Measurements from ENCODE around the gene FER. TPM values are rescaled to one million over a fixed set of nuclear protein-coding genes. Genes with fewer than 3 reads are reported as not detected.
"Not testable (repeated sequence)": the region's sequence is repeated elsewhere in the genome, so short reads cannot be mapped to it uniquely, and the experiment has no call there.

FER gene
- total RNA-seq, 2 donors from 2014 or later, result 9.8 to 15.1 TPM

DNA sequence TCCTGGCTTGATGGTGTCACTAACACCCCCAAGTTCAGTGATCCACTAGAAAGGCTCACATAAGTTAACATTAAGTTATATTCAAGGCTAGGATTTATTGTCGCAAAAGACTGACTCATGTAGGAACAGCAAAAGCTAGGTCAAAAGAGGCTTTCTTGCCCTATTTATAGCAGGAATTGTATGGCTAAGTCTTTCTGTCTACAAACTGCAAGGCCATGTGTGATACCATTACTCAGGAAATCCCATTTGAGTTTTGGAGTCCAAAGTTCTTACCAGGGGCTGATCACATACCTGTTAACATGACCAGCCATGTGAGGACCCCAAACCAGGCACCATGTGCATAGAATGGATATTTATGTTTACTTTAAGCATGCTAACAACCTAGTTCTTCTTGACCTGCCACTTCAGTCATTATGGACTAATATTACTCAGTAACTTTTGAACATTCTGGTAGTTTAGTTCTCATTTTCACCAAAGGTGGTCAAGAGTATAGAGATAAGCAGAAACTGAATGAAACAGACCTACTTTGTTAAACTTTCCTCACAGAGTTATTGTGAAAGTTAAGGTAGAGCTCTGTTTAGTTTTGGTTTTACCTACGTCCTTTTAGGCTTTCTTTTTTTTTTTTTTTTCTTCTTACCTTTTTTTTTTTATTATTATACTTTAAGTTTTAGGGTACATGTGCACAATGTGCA is 281.1 kb downstream of the FER start:
- Mint-ChIP-seq H3K4me1 (peaks cover 2% of the 10 kb centered on the region), H3K4me3 (no peak overlapping the region), H3K27me3 (no peaks in the 10 kb centered on the region), H3K27ac (no peak overlapping the region), H3K36me3 (ENCODE audit: low read depth) (no peaks in the 10 kb centered on the region)
- ATAC-seq (no peak), DNase-seq (no peak)
- H3K9me3 ChIP-seq (ENCODE audit: control insufficient read depth, low read length, poor library complexity, severe bottlenecking), result peaks cover 4% of the 10 kb centered on the region

DNA sequence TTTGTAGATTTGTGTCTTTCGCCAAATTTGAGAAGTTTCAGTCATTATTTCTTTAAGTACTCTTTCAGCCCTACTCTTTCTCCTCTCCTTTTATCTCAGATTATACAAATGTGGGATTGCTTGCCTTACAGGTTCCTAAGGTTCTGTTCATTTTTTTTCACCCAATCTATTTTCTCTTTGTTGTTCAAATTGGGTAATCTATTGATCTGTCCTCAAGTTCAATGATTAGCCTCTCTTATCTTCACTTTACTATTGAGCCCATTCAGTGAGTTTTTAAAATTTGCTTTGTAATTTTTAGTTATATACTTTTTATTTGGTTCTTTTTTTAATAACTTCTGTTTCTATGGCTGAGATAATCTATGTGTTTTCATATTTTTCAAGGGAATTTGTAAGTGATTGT is 282.1 kb downstream of the FER start:
- ATAC-seq (no peak), DNase-seq (no peak)
- H3K27ac Mint-ChIP-seq, result no peak overlapping the region
- H3K36me3 Mint-ChIP-seq (ENCODE audit: low read depth), result no peaks in the 10 kb centered on the region
- H3K9me3 ChIP-seq (ENCODE audit: control insufficient read depth, low read length, poor library complexity, severe bottlenecking), result no peaks in the 10 kb centered on the region
- H3K4me1 Mint-ChIP-seq, result peaks cover 2% of the 10 kb centered on the region
- no peaks in the 10 kb centered on the region for H3K27me3 Mint-ChIP-seq
- H3K4me3 Mint-ChIP-seq, result no peak overlapping the region

DNA sequence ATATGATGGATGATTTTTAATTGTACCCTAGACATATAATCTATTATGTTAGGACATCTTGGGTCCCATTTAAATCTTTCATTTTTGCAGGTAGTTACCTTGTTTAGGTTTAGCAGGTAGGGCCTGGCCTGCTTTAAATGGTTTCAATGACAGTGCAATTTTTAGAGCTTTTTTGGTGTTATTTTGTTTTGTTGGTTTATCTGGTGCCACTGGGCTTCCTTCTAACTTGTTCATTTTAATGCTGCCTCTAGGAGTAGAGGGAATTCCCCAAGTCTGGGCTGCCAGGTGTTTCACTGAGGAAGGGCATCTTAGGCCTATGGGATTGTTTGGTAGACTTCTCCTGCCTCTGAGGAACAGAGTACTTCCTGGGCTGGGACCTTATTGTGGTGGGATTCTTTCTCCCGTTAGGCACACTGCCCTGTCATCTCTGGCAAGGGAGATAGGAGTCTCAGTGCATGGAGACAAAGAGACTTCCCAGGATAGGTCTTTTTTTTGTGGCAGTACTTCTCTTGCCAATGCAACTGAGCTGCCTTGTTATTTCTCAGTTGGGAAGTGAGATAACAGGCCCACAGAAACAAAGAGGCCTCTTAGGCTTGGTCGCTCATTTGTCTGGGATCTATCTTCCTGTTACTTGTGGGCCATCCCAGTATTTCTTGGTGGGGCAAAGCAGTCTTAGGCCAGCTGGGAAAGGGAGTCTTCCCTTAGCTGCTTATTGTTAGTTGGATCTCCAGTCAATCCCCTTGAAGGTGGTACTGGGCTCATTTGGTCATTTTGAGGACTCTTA is 282.9 kb downstream of the FER start:
- DNase-seq, result no peak
- peaks cover 2% of the 10 kb centered on the region for H3K4me1 Mint-ChIP-seq
- ATAC-seq, result no peak
- H3K4me3 Mint-ChIP-seq, result no peak overlapping the region
- no peaks in the 10 kb centered on the region for H3K36me3 Mint-ChIP-seq (ENCODE audit: low read depth)
- no peaks in the 10 kb centered on the region for H3K9me3 ChIP-seq (ENCODE audit: control insufficient read depth, low read length, poor library complexity, severe bottlenecking)
- no peak overlapping the region for H3K27ac Mint-ChIP-seq
- H3K27me3 Mint-ChIP-seq, result no peaks in the 10 kb centered on the region

DNA sequence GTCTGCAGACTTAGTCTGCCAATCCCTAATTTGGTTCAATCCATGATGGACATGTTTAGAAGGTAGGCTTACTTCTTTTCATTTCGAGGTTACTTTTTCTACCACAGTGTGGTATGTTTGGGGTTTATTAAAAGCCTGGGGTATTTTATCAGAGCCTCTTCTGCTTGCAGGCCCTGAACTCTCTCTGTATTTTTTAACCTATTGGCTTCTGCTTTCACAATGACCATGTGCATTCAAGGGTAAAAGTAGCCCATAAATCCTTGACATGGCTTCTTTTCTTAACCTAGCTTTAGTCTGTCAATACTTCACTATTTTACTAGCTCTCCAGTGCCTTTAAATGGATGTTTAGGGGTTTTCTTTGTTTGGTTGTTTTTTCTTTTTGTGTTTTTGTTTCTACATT is 286.6 kb downstream of the FER start:
- DNase-seq, result no peak
- peaks cover 2% of the 10 kb centered on the region for H3K4me1 Mint-ChIP-seq
- H3K36me3 Mint-ChIP-seq (ENCODE audit: low read depth), result no peaks in the 10 kb centered on the region
- no peak overlapping the region for H3K4me3 Mint-ChIP-seq
- no peaks in the 10 kb centered on the region for H3K9me3 ChIP-seq (ENCODE audit: control insufficient read depth, low read length, poor library complexity, severe bottlenecking)
- no peak overlapping the region for H3K27ac Mint-ChIP-seq
- no peak for ATAC-seq
- H3K27me3 Mint-ChIP-seq, result no peaks in the 10 kb centered on the region

DNA sequence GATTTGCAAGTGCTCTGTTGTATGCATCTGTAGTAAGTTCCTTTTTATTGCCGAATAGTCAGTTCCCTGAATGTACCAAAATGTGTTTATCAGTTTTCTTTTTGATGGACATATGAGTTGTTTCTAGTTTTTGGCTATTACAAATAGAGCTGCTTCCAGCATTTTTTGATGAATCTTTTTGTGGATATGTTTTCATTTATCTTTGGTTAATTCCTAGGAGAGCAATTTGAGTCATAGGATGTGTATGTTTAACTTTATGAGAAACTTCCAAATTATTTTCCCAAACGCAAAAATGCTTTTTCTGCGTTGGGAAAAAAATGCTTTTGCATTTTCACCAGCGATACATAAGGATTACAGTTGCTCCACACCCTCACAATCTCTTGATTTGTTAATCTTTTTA is 287.7 kb downstream of the FER start:
- Mint-ChIP-seq H3K36me3 (ENCODE audit: low read depth) (no peaks in the 10 kb centered on the region), H3K4me3 (no peak overlapping the region), H3K27ac (no peak overlapping the region), H3K27me3 (no peaks in the 10 kb centered on the region), H3K4me1 (peaks cover 2% of the 10 kb centered on the region)
- H3K9me3 ChIP-seq (ENCODE audit: control insufficient read depth, low read length, poor library complexity, severe bottlenecking), result no peaks in the 10 kb centered on the region
- ATAC-seq (no peak), DNase-seq (no peak)

DNA sequence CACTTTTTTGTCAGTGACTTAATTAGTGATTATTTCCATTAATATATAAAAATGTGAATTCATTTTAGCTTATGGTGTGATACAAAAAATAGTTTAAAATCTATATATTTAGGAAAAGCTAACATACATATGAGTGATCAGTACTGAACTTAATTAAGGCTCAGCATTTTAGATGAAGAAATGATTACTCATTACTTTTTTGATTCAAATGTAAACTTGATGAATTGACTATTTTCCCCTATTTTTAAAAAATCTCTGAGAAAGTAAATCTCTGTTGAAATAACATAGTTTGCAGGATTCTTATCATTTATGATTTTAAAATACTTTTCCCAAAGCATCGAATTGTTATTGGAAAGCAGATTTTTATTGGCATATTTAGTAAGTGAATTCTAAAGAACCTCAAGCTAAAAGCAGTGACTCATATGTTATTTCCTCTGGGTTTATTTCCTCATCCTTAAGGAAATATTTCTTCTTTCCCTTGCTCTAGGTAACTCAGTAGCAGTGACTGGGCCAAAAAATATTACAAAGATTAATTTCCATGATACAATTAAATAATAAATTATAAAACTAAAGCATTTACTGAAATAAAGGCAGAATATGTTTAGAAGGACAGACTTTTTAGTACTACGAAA is 290.6 kb downstream of the FER start:
- DNase-seq (no peak), ATAC-seq (no peak)
- no peak overlapping the region for H3K4me3 Mint-ChIP-seq
- no peak overlapping the region for H3K27ac Mint-ChIP-seq
- no peaks in the 10 kb centered on the region for H3K36me3 Mint-ChIP-seq (ENCODE audit: low read depth)
- H3K9me3 ChIP-seq (ENCODE audit: control insufficient read depth, low read length, poor library complexity, severe bottlenecking), result no peaks in the 10 kb centered on the region
- no peaks in the 10 kb centered on the region for H3K4me1 Mint-ChIP-seq
- H3K27me3 Mint-ChIP-seq, result no peaks in the 10 kb centered on the region

DNA sequence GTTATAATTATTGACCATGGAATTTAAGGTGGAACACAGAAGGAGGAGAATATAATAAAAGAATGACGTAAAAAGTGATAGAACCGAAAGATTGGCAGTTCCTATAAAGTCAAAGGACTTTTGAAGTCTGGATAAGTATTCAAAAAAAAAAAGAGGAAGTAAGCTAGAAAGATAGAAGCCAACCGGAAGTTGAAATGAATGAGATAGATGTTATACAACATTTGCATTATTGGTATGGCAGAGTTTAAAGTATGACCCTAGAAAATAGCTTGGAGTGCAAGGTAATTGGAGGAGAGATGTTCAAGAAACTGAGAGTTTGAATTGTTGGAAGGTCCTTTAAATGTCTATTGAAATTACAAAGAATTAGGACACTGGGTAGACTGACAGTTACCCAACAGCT is 293.6 kb downstream of the FER start:
- Mint-ChIP-seq H3K4me1 (no peaks in the 10 kb centered on the region), H3K36me3 (ENCODE audit: low read depth) (no peaks in the 10 kb centered on the region), H3K27me3 (no peaks in the 10 kb centered on the region), H3K4me3 (no peak overlapping the region), H3K27ac (no peak overlapping the region)
- no peaks in the 10 kb centered on the region for H3K9me3 ChIP-seq (ENCODE audit: control insufficient read depth, low read length, poor library complexity, severe bottlenecking)
- DNase-seq, result no peak
- no peak for ATAC-seq

DNA sequence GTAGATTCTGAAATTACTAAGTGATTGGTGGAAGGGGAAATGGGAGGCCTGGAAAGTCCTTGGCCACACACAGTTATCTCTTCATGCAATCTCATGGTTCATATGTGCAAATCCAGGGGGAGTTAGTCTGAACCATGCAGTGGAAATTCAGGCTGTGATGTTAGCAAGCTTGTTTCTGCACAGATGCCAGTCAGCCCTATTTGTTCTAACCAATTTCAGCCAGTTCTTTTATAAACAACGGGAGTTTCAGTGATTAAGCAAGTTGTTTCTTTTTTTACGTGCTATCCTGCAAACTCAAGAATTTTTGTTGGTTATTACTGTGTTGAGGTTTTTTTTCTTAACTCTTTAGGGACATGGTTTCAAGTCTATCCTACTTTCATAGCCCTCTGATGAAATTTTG is 298.0 kb downstream of the FER start:
- H3K27ac Mint-ChIP-seq, result no peak overlapping the region

DNA sequence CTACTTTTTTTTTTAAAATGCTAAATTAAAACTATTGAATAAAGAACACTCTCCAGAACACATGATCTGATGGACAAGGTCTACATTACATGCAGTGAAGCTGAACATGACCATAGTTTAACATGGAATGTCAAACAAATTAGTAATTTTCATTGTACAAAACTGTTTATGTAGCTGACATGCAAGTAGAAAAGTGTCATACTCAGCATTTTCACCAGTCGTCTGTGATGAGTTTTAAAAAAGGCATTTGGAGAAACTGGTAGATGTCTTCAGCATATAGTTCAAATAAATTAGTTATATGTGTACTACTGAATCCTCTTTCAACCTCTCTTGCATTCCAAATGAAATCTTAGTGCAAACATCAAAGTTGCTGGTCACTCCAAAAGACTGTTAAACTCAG is 301.9 kb downstream of the FER start:
- no peaks in the 10 kb centered on the region for H3K27me3 Mint-ChIP-seq

More for the DNA sequence above, 298.0 kb downstream of the FER start:
- H3K9me3 ChIP-seq (ENCODE audit: control insufficient read depth, low read length, poor library complexity, severe bottlenecking), result no peaks in the 10 kb centered on the region
- H3K27me3 Mint-ChIP-seq, result no peaks in the 10 kb centered on the region
- DNase-seq (no peak), ATAC-seq (no peak)
- no peak overlapping the region for H3K4me3 Mint-ChIP-seq
- H3K36me3 Mint-ChIP-seq (ENCODE audit: low read depth), result no peaks in the 10 kb centered on the region
- H3K4me1 Mint-ChIP-seq, result no peaks in the 10 kb centered on the region

DNA sequence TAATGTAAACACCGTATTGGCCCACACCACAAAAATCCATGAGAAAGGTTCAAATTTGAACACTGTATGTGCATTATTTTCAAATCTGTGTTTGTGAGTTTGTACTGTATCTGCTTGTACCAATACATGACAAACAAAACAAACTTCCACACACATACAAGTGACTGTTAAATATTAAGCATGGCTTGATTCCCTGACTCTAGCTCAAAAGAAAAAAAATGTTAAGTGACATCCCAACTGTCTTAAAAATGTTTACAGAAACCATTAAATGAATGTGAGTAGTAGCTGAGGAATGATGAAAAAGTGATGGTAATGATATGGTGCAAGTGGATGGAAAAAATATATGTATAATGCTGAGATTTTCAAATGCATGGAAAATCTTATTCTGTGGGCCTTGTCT is 302.6 kb downstream of the FER start:
- H3K36me3 Mint-ChIP-seq (ENCODE audit: low read depth); ATAC-seq; H3K27me3 Mint-ChIP-seq; DNase-seq; H3K27ac Mint-ChIP-seq; H3K9me3 ChIP-seq (ENCODE audit: control insufficient read depth, low read length, poor library complexity, severe bottlenecking); H3K4me3 Mint-ChIP-seq; H3K4me1 Mint-ChIP-seq: not testable (repeated sequence)

More for the DNA sequence above, 301.9 kb downstream of the FER start:
- H3K27ac Mint-ChIP-seq, result no peak overlapping the region
- H3K4me1 Mint-ChIP-seq, result no peaks in the 10 kb centered on the region
- no peaks in the 10 kb centered on the region for H3K9me3 ChIP-seq (ENCODE audit: control insufficient read depth, low read length, poor library complexity, severe bottlenecking)
- DNase-seq, result no peak
- H3K36me3 Mint-ChIP-seq (ENCODE audit: low read depth), result no peaks in the 10 kb centered on the region
- no peak for ATAC-seq
- no peak overlapping the region for H3K4me3 Mint-ChIP-seq

DNA sequence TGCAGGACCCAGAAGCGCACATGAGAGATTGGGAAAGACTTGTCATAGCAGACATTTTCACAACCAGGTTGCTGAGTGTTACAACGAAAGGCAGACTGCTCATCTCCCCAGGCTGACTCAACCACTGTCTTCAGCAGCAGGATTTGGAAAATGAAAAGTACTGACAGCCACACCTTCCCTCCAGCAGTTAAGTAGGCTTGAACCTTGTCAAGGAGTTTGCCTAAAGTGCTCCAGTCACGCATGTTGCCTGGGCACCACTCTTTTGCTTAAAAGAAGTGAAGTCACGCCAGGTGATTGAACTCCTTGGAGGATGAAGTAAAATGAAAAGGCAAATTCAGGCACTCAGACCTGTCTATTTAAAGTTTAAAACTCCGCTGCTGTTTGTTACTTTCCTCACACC is 304.5 kb downstream of the FER start:
- not testable (repeated sequence) for H3K4me3 Mint-ChIP-seq; DNase-seq; H3K36me3 Mint-ChIP-seq (ENCODE audit: low read depth); H3K4me1 Mint-ChIP-seq; H3K27ac Mint-ChIP-seq; H3K9me3 ChIP-seq (ENCODE audit: control insufficient read depth, low read length, poor library complexity, severe bottlenecking); ATAC-seq; H3K27me3 Mint-ChIP-seq

DNA sequence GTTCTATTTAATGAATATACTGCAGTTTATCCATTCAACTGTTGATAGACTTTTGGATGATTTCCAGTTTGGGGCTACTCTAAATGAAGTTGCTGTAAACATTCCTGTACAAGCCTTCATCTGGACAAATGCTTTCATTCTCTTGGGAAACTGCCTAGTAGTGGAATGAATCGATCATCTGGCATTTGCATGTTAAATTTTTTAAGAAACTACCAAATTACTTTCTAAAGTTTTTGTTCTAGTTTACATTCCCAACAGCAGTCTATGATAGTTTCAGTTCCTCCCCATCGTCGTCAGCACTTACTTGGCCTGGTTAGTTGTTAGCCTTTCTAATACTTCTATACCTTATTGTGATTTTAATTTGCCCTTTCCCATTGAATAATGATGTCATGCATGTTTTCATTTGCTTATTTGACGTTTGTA is 306.3 kb downstream of the FER start:
- H3K27ac Mint-ChIP-seq, result no peak overlapping the region
- H3K36me3 Mint-ChIP-seq (ENCODE audit: low read depth), result peaks cover 3% of the 10 kb centered on the region
- ATAC-seq (no peak), DNase-seq (no peak)
- H3K4me3 Mint-ChIP-seq, result no peak overlapping the region
- no peaks in the 10 kb centered on the region for H3K9me3 ChIP-seq (ENCODE audit: control insufficient read depth, low read length, poor library complexity, severe bottlenecking)
- no peaks in the 10 kb centered on the region for H3K4me1 Mint-ChIP-seq
- no peaks in the 10 kb centered on the region for H3K27me3 Mint-ChIP-seq

DNA sequence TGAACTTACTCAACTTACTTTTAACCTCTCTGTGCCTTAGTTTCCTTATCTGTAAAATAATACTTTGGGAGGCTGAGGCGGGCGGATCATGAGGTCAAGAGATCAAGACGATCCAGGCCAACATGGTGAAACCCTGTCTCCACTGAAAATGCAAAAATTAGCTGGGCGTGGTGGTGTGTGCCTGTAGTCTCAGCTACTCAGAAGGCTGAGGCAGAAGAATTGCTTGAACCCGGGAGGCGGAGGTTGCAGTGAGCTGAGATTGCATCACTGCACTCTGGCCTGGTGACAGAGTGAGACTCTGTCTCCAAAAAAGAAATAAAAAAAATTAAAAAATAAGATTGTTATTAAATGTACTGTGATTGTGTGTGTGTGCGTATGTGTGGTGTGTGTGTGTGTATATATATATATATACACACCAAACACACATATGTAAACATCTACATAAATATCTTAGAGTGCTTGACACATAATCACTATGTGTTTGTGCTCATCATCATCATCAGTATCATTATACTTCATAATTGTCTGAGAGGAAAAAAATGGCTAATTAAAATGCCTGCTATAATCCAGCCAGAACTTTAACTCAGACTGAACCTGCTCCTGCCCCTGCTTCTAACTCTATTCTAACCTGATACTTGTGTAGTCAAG is 312.8 kb downstream of the FER start:
- Mint-ChIP-seq H3K27me3 (no peaks in the 10 kb centered on the region), H3K27ac (no peak overlapping the region), H3K4me3 (no peak overlapping the region), H3K36me3 (ENCODE audit: low read depth) (peaks cover 3% of the 10 kb centered on the region), H3K4me1 (no peaks in the 10 kb centered on the region)
- no peak for DNase-seq
- H3K9me3 ChIP-seq (ENCODE audit: control insufficient read depth, low read length, poor library complexity, severe bottlenecking), result no peaks in the 10 kb centered on the region
- no peak for ATAC-seq
